PFSK-1 (cell line): ENCODE data around the gene NRP1.

ENCODE experiments used
- FOXP2 ChIP-seq: optimal IDR thresholded peaks from 2 replicates; pipeline ENCODE3; 2011; ENCODE audit warnings: borderline replicate concordance, control low read depth, inconsistent platforms; ENCODE audit not compliant: insufficient read depth; ENCODE audit errors: extremely low read length, extremely low read depth
- POLR2AphosphoS5 ChIP-seq: IDR thresholded peaks from 2 replicates; pipeline ENCODE4 v1.6.1; 2012; ENCODE audit warnings: low read depth, mild to moderate bottlenecking, control low read depth, low read length, moderate library complexity
- SIN3A ChIP-seq: IDR thresholded peaks from 2 replicates; pipeline ENCODE4 v1.6.1; 2012; ENCODE audit warnings: mild to moderate bottlenecking, low read length, moderate library complexity, borderline replicate concordance; ENCODE audit not compliant: insufficient read depth
- TAF1 ChIP-seq: IDR thresholded peaks from 2 replicates; pipeline ENCODE4 v1.6.1; 2012; ENCODE audit warnings: low read length, control low read depth, borderline replicate concordance; ENCODE audit not compliant: insufficient read depth
- TF ChIP-seq, protein P1 (sequence below), 2 experiments: IDR thresholded peaks; 2 replicates each; pipeline versions ENCODE4 v1.6.1 to v1.8.0; 2011 to 2012; ENCODE audit warnings: low read depth in 2 of 2, low read length in 2 of 2, control low read depth in 1 of 2, inconsistent platforms in 1 of 2, mild to moderate bottlenecking in 1 of 2, moderate library complexity in 1 of 2; ENCODE audit not compliant: insufficient read depth in 1 of 2

The NRP1 gene

DNA sequence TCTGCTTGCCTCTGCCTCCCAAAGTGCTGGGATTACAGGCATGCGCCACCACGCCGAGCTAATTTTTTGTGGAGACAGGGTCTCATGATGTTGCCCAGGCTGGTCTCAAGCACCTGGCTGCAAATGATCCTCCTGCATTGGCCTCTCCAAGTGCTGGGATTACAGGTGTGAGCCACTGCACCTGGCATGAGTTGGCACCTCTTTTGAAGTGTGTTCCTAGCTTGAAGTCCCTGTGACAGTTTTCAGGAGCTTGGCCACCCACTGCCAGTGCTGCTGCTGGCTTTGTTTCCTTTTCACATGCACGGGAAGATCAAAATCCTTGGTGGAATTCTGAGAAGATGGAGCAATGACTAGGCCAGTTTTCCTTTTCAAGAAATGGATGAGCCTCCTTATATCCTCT lies 126.3 kb downstream of the NRP1 start:
- TF ChIP-seq, protein P1, sequence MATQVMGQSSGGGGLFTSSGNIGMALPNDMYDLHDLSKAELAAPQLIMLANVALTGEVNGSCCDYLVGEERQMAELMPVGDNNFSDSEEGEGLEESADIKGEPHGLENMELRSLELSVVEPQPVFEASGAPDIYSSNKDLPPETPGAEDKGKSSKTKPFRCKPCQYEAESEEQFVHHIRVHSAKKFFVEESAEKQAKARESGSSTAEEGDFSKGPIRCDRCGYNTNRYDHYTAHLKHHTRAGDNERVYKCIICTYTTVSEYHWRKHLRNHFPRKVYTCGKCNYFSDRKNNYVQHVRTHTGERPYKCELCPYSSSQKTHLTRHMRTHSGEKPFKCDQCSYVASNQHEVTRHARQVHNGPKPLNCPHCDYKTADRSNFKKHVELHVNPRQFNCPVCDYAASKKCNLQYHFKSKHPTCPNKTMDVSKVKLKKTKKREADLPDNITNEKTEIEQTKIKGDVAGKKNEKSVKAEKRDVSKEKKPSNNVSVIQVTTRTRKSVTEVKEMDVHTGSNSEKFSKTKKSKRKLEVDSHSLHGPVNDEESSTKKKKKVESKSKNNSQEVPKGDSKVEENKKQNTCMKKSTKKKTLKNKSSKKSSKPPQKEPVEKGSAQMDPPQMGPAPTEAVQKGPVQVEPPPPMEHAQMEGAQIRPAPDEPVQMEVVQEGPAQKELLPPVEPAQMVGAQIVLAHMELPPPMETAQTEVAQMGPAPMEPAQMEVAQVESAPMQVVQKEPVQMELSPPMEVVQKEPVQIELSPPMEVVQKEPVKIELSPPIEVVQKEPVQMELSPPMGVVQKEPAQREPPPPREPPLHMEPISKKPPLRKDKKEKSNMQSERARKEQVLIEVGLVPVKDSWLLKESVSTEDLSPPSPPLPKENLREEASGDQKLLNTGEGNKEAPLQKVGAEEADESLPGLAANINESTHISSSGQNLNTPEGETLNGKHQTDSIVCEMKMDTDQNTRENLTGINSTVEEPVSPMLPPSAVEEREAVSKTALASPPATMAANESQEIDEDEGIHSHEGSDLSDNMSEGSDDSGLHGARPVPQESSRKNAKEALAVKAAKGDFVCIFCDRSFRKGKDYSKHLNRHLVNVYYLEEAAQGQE (IDR thresholded peaks at IDR 0.05; ENCODE audit: insufficient read depth in 1 of 2, low read depth in 2 of 2, low read length in 2 of 2) = no peak
- TF ChIP-seq POLR2AphosphoS5 = no peak
- TF ChIP-seq FOXP2 = no peak
- TF ChIP-seq TAF1 = no peak
- no peak for TF ChIP-seq SIN3A

DNA sequence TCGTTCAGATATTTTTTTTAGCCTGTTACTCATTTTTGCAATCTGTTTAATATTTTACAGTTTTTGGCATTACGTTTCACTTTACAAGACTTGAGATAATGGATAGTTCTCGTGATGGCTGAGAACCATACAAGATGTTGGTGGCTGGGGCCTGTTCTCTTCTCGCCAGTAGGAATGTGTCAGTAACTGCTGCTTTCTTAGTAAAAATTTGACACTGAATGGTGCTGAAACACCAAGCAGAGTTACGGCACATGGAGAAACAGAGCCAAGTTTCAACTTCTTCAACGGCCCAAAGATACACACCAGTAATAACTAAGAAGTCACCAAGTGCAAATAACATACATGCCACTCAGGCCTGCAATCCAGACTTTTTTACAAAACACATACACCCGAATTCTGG lies 130.4 kb downstream of the NRP1 start:
- TF ChIP-seq, protein P1 (IDR thresholded peaks at IDR 0.05; ENCODE audit: insufficient read depth in 1 of 2, low read depth in 2 of 2, low read length in 2 of 2) = no peak
- TF ChIP-seq FOXP2 (no peak), TAF1 (no peak), POLR2AphosphoS5 (no peak), SIN3A (no peak)

DNA sequence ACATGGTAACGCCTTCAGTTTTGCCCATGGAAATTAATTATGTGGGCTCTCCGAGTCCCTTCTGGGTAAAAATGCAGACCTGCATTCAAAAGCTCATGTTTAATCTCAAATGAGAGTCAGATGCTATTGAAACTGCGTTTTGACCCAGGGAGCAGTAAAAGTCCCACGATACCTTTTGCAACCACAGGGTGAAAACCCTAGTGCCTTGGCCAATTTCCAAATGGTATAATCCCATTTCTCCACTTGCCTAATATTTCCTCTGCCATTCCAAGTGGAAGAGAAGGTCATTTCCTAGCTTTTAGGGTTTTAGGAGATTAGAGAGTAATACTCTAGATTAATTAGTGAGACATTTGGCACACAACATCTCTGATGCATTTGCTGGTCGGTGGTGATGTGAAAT lies 132.5 kb downstream of the NRP1 start:
- TF ChIP-seq POLR2AphosphoS5 (no peak), FOXP2 (no peak)
- TF ChIP-seq, protein P1 (IDR thresholded peaks at IDR 0.05; ENCODE audit: insufficient read depth in 1 of 2, low read depth in 2 of 2, low read length in 2 of 2) = no peak

DNA sequence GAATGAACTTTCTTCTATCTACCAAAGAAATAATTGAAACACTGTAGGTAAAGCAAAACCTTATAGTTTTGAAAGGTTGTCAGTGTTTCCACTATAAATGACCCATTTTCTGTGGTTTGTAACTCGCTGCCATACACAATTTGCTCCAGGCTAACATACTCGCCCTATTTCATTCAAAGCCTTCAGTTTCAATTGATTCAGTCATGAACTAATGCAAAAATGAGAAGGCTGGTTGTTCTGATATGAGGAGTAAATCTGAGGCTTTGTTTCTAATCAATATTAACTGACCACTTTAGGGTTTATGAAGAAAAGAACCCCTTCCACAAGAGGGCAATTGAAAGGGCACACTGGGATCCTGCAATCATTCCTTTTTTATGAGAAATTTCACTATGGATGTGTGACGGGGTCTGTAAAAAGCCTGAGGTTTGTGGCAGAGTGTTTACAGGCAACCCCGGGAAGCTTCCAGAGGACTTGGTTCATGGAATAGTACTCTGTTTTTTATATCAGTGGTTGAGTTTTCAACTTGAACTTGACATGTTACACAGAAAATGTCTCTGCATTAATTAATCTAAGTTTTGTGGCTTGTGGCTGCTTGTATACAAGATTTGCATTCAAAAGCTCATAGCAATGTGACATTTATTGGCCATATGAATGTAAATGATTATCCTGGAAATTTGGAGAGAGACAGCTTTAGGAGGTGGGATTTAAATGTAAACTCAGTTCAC lies 133.2 kb downstream of the NRP1 start:
- TF ChIP-seq SIN3A (no peak), TAF1 (no peak), FOXP2 (no peak), POLR2AphosphoS5 (no peak)
- TF ChIP-seq, protein P1 (IDR thresholded peaks at IDR 0.05; ENCODE audit: insufficient read depth in 1 of 2, low read depth in 2 of 2, low read length in 2 of 2) = no peak

DNA sequence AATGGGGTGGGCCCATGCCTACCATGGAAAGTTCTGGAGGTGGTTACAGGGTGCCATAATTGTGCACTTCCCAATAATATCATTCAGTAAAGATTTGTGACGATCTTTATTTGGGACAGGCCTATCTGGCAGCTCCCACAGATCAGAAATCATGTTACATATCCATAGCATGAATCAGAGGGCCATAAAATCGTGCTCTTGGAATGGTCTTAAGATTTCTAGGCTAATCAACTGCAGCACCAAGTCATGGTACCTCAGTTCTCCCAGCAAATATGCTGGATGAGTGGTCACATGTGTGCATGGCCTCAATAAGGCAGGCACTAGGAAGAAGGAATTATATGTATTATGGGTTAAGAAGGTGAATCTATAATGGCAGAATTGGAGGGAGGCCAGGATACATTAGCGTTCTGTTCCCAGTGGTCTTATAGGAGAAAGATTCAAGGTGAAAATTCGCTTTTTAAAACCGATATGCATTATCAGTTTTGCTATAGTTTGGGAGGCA lies 134.7 kb downstream of the NRP1 start:
- TF ChIP-seq SIN3A = no peak

DNA sequence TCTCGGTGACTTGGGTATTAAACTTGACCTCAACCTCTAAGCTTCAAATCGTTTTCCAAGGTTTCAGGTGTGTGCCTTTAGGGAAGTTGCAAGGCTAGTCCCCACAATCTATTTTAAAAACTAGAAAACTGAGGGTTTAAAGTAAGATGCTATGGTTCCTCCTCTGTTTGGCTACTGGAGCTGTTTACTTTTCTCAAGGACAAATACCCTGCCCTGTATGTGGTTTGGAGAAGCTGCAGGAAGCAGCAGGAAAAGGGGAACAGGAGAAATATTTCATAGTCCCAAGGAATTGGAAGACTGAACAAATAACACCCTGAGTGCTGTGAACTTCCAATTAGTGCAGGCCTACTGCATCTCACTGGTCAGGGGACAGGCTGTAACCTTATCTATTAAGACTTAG lies 135.9 kb downstream of the NRP1 start:
- TF ChIP-seq POLR2AphosphoS5 (no peak), TAF1 (no peak), SIN3A (no peak), FOXP2 (no peak)
- TF ChIP-seq, protein P1 (IDR thresholded peaks at IDR 0.05; ENCODE audit: insufficient read depth in 1 of 2, low read depth in 2 of 2, low read length in 2 of 2) = no peak
